GM18511 (cell line): ENCODE results near the gene LRRC75A.

Experiments
- ATAC-seq: cut with Tn5 transposase; IDR thresholded peaks from one replicate; pipeline ENCODE4 v1.9.1; 2021; ENCODE audit warnings: mild to moderate bottlenecking, moderate library complexity; ENCODE audit not compliant: unreplicated experiment

LRRC75A gene

DNA sequence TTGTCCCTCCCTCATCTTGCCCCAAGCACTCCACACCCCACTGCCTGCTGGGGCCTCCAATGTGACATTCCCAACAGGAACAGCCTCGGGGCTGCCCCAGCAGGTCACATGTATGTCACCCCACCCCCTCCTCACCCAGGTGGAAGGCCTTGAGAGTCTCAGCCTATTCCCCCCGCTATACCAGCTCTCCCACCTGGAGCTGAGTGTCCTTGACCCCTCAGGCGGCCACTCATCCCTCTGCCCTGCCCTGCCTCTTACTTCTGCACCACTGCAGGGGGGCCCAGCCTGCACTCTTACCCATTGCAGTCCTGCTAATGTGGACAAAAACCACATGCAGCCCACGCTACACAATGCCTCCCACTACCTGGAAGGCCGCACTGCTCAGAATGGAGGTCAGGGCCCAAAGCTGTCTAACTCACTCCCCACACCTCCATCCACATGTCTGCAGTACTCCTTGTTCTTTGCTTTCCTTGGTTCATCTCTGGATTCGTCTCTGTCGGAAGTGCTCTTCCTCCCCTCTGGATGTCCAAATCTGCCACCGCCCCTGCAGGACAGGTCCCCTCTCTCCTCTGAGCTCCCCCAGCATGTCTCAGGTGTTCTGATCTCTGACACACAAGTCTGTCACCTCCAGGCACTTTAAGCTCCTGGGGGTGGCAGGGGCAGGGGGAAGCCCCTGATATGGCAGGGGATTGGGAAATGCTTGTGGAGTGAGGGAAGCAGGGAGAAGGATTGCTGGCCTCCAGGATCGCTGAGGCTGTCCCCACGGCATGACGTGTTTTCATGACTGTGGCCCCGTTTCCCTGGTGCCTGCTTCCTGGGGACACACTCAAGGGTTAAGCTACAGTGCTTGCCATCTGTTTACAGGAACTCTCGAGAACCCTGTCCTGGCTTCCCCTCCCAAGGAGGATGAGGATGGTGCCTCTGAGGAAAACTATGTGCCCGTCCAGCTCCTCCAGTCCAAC lies 55.8 kb downstream of the LRRC75A start:
- ATAC-seq = no peak

DNA sequence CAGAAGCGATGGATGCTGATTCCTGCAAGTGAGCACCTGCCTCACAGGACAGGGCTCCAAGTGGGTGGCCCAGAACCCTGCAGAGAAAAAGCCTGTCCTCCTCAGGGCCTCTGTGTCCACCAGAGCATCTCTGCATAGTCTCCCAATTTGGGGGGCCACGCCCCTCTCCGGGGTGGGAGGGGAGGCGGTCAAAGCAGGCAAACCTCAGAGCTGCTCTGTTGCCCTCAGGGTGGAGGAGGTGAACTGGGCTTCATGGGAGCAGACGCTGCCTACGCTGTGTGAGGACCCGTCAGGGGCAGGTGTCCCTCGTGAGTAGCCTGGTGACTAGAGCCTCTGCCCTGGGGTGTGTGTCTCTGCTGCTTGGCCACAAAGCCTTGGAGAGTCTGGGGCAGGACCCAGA lies 57.3 kb downstream of the LRRC75A start:
- no peak for ATAC-seq

DNA sequence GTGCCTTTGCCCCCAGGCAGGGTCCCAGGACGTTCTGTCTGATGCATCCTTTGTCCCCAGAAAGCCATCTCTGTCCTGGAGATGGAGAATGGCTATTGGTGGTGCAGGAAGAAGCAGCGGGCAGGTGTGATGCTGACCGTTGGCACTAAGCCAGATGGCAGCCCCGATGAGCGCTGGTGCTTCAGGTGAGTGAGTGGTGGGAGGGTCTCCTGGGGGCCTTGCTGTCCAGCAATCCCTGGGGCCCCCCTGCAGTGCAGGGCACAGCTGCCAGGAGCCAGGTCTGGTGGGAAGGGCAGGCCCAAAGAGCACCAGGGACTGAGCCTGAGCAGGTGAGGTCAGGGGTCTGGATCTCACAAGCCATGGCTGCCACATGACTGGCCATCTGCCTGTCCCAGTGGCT lies 58.5 kb downstream of the LRRC75A start:
- ATAC-seq = no peak

DNA sequence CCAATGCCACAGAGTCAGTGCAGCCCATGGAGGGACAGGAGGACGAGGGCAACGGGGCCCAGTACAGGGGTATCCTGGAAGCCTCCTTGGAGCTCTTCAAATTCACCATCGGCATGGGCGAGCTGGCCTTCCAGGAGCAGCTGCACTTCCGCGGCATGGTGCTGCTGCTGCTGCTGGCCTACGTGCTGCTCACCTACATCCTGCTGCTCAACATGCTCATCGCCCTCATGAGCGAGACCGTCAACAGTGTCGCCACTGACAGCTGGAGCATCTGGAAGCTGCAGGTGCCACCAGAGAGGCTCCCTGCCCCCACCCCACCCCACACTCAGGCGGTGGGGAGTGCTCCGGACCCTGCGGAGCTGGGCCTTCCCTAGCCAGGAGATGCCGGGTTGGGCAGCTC lies 60.0 kb downstream of the LRRC75A start:
- no peak for ATAC-seq

DNA sequence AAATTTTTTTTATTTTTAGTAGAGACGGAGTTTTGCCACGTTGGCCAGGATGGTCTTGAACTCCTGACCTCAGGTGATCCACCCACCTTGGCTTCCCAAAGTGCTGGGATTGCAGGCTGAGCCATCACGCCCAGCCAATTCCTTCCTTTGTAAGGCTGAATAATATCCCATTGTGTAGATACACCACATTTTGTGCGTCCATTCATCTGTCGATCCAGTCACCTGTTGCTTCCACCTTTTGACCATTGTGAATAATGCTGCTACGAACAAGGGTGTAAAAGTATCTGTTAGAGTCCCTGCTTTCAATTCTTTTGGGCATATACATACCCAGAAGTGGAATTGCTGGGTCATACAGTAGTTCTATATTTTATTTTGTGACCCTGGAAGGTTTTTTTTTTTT lies 61.3 kb downstream of the LRRC75A start:
- no peak for ATAC-seq

DNA sequence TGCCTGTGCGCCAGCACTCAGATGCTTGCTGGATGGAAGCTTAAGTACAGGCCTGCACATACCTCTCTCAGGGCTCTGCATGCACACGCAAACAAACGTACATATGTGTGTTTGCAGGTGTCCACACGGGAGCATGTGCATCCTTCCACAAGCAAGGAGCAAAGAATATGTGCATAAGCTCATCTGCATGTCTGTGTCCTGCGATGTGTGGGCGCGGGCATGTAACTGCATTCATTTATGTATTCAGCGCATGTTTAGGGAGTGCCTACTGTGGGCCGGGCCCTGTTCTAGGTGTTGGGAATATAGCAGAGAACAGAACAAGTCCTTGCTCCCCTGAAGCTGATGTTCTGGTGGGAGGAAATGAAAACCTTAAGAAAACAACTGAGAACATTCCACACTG lies 62.9 kb downstream of the LRRC75A start:
- no peak for ATAC-seq

DNA sequence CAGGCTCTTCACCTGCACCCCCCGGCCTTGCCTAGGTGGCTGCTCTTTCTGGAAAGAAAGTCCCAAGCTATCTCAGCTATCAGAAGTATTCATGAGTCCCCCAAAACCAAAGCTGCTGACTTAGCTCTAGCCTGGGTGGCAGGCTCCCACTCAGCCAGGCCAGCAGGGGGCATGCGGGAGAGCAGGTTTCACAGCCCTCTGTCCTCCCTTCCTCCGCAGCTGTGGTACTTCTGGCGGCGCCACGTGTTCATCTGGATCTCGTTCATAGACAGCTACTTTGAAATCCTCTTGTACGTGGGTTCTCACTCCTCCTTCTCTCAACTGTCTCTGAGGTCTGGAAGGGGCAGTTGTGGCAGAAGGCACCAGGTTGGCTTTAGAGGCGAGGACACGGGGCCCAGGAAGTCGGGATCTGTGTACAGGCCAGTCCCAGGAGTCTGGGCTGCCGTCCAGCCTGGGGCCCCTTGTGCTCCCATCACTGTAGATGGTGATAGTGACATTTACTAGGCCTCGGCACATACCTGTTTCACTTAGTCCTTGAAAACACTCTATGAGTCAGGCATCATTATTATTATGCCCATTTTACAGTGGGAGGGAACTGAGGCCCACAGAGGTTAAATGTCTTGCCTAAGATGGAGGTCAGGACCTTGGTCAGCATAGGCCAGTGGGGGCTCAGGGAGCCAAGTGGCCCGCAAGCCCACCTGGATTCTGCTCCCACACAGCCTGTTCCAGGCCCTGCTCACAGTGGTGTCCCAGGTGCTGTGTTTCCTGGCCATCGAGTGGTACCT lies 63.7 kb downstream of the LRRC75A start:
- no peak for ATAC-seq

DNA sequence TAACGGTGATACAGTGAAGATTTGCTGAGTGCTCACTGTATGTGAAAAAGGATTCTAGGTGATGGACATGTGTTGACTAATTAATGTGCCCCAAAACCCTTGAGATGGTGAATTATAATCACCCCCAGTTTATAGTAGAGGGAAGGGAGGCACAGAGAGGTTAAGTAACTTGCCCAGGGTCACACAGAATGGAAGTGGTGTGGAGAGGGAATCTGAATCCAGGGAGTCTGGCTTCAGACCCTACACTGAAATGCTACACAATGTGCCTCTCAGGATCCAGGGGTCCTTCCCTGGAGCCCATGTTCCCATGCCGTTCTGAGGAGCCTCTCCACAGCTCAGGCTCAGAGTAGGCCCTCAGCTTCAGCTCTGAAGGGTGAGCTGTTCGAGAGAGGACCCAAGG lies 65.0 kb downstream of the LRRC75A start:
- no peak for ATAC-seq

DNA sequence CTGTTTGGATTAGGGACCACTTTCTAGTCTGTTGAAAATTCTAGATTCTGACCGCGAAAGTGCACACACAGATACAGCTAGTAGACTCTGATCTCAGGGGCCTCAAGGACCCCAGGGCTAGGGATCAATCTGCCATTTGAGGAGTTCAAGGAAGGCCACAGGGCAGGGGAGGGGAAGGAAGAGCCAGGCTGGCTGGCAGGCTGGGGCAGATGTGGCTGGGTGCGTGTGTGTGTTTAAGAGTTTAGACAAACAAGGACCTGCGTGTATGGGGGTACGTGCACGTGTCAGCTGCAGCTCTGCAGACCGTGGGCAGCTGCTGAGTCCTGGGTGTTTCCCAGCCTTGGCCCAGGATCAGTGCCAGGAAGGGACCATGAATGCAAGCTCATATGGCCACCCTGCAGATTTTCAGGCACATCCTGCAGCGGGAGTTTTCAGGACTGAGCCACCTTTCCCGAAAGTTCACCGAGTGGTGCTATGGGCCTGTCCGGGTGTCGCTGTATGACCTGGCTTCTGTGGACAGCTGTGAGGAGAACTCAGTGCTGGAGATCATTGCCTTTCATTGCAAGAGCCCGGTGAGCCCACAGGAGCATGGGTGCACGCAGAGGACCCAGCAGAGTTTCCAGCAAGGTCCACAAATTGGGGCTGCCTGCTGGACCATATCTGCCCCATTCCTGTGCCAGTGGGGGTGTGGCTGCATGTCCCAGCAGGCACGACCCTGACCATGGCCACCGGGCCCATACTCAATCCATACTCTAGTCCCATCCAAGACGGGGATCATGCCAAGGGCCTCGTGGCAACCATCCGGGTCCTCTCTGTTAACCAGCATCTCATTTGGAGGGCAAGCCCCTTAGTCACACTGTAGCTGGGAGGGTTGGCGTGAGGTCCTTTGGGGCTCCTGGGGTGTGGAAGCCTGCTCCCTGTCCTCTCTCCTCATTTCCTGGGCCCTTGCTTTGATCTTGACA lies 66.0 kb downstream of the LRRC75A start:
- ATAC-seq = no peak

DNA sequence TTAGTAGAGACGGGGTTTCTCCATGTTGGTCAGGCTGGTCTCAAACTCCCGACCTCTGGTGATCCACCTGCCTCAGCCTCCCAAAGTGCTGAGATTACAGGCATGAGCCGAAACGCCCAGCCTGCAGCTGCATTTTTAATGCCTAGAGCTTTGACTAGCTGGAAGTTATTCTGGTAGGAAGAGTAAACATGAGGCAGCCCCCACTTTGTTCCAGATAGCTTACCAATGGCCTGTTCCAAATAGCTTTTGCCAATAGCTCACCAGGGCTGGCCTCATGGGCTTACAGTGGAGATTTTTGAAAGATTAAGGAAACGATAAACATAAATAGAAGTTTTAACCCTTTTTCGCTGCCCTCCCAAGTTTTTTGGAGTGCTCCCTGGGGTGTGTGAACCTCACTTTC lies 66.8 kb downstream of the LRRC75A start:
- no peak for ATAC-seq

DNA sequence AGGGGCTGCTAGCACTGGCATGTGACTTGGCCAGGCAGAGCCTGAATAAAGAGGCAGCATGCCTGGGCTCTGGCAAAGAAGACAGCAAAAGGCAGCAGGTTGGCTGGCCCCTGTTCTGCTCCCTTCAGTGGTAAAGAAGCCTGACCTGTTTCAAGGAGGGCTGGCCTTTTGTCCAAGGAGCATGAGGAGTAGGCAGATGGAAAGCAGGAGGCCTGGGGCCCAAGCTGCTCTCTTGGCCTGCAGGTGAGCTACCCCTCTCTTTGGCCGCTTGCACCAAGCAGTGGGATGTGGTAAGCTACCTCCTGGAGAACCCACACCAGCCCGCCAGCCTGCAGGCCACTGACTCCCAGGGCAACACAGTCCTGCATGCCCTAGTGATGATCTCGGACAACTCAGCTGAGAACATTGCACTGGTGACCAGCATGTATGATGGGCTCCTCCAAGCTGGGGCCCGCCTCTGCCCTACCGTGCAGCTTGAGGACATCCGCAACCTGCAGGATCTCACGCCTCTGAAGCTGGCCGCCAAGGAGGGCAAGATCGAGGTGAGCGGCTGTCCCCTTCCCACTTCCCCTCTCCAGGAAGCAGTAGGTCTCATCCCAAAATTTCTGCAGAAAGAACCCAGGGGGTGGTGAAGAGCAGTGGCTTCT lies 68.6 kb downstream of the LRRC75A start:
- no peak for ATAC-seq

DNA sequence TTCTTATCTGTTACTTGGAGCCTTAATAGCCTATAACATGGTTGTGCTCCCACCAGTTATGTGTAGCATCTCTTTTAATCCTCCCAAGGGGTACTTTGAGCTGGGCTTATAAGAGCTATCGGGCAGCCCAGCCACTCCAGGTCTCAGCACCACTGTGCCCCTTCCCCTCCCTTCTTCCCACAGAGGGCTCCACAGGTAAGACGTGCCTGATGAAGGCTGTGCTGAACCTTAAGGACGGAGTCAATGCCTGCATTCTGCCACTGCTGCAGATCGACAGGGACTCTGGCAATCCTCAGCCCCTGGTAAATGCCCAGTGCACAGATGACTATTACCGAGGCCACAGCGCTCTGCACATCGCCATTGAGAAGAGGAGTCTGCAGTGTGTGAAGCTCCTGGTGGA lies 69.6 kb downstream of the LRRC75A start:
- ATAC-seq = no peak

DNA sequence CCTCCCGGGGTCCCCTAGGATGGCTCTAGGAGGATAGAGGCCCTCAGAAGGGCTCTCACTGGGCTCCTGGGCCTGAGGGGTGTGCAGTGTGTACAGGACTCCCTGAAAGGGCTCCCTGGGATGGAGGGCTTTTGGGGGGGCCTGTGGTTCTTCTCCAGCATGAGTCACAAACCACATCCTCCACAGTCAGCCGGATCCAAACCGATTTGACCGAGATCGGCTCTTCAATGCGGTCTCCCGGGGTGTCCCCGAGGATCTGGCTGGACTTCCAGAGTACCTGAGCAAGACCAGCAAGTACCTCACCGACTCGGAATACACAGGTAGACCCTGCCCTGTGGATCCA lies 72.1 kb downstream of the LRRC75A start:
- peak; percentile 20 for ATAC-seq

DNA sequence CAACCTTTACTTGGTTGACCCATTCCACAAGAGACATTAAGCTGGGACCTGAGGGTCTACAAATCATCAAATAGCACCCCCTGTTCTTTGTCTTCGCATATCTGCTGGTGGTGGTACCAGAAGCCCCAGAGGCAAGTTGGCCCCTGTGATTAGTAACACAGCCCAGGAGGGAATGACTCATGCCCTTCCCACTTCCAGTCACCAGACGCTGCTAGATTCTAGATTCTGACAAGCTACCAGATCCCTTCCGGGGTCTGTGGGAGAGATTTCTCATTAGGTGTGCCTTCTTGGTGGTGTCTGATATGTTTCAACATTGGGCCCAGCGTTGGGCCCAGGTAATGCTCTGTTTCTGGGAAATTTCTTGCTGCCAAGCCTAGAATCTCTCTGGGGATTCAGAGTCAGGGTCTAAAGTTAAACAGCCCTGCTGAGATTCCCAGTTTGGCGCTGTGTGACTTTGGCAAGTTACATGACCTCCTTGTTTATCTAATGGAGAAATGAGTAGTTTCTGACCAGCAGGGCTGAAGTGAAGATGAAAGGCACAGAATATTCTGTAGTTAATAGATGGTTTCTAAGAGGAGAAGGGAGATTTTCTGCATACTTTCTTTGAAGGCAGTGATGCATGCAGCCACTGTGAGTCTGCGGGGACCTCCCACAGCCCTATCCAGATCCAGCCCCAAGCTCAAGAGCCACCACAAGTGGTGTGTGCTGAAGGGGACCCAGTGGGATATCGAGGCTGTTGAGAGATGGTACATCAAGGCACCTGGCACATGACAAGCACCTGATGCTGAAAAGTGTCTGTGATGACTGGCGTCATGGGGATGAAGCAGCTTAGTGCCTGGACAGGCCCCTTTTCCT lies 72.7 kb downstream of the LRRC75A start:
- peak; percentile 45 for ATAC-seq

DNA sequence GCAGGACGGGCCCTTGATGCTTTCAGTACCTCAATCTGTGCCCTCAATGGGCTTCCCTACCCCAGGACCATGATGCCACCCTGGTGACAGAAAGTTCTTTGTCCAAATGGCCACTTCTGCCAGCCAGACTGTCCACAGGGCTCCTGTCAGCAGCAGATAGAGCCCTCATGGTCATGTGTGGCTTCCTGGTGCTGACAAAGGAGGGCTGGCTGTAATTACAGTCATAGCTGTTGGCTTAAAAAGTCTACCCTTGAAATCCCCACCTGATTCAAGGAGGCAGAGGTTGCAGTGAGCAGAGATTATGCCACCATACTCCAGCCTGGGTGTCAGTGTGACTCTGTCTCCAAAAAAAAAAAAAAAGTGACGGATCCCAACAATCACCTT lies 73.3 kb downstream of the LRRC75A start:
- ATAC-seq = no peak

DNA sequence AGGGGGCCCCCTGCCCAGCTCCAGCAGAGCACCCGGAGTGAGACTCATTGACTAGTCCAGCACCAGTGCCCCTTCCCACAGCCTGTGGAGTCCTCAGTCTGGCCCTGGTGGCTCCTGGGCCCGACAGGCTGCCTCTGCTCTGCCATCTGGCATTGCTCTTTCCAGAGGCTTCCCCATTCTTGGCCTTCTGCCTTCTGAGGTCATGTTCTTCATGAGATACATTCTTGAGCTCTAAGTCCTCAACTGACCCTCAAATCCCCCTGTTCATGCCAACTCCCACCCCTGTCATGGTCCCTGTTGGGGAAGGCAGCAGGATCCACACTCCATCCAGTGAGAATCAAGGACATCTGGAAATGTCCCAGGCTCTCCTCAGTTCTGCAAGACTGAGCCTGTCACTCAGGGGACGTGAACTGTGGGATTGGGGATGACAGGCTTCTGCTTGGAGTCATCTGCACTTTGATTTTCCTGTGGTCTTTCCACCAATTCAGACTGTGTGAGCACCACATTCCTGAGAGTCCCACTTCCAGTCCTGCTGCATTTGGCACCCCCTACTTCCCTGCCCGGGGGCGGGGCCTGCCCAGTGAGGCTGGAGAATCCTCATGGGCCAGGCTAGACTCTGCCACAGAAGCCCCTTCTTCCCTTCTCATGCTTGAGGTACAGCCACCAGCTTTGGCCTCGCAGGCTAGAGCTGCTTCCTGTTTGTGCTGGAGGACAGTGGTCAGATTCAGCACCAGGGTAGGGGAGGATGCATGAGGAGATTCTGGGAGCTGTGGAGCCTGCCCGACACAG lies 73.9 kb downstream of the LRRC75A start:
- ATAC-seq = no peak

DNA sequence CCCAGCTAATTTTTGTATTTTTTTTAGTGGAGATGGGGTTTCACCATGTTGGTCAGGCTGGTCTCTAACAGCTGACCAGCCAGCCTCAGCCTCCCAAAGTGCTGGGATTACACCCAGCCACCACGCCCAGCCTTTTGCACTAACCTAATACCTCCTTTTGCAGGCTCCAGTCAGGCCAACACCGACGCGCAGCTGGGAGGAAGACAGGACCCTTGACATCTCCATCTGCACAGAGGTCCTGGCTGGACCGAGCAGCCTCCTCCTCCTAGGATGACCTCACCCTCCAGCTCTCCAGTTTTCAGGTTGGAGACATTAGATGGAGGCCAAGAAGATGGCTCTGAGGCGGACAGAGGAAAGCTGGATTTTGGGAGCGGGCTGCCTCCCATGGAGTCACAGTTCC lies 74.6 kb downstream of the LRRC75A start:
- ATAC-seq = no peak

DNA sequence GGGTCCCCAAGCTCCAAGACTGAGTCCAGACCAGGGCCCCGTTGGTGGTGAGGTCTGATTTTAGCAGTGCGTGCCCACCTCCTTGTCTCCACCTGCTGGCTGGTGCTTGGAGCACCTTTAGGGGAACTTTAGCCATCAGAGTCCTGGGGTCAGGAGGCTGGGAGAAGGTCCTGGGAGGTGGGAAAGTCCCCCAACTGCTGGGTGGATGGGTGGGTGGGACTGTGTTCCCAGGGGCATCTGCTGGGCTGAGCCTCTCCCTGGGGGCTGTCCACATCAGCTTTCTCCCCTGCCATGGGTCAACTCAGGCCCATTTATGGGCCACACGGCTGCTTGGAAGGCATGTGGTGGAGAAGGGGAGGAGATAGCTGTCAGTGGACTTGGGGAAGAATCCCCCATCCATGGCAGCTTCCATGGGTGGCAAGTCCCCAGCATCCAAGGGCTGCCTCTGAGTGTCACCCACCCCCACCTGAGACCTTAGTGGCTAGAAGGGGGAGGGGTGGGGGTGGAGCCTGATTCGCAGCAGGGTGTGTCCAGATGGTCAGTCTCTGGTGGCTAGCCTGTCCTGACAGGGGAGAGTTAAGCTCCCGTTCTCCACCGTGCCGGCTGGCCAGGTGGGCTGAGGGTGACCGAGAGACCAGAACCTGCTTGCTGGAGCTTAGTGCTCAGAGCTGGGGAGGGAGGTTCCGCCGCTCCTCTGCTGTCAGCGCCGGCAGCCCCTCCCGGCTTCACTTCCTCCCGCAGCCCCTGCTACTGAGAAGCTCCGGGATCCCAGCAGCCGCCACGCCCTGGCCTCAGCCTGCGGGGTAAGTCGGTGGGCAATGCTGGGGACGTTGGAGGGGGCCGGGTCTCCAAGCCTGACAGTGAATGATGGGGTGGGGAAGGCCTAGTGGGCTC lies 76.7 kb downstream of the LRRC75A start, which contains the start of gene TRPV2:
TRPV2 (plus strand) TSS at position 541 of the 894 bp plus-strand sequence. CDS start 2,098 bp downstream, outside the sequence.
- peak; percentile 53 for ATAC-seq
